GM06990 (cell line): ENCODE data around the gene ELK3.
A peak's percentile ranks its signal among the peaks of the same experiment; 100 is the strongest.

Experiments used
- DNase-seq: peaks from one replicate; pipeline ENCODE4 v3.0.0-alpha.2; 2011; ENCODE audit not compliant: insufficient read length; ENCODE audit errors: extremely low read depth
- H3K27me3 ChIP-seq: replicated peaks from 2 replicates; pipeline ENCODE4 v1.6.0; 2011; ENCODE audit warnings: low read length; ENCODE audit not compliant: control insufficient read depth, insufficient read depth
- H3K36me3 ChIP-seq: 2 replicates; pipeline ENCODE4 v1.5.1; 2011; ENCODE audit warnings: low read length; ENCODE audit not compliant: control insufficient read depth, insufficient read depth
- H3K4me3 ChIP-seq: replicated peaks from 2 replicates; pipeline ENCODE4 v1.5.1; 2011; ENCODE audit warnings: low read depth, mild to moderate bottlenecking, control low read depth, low read length
- CTCF ChIP-seq: IDR thresholded peaks from 2 replicates; pipeline ENCODE4 v1.5.1; 2011; ENCODE audit warnings: low read length, control low read depth, mild to moderate bottlenecking, inconsistent platforms; ENCODE audit not compliant: insufficient read depth, poor library complexity, severe bottlenecking

Gene ELK3

DNA sequence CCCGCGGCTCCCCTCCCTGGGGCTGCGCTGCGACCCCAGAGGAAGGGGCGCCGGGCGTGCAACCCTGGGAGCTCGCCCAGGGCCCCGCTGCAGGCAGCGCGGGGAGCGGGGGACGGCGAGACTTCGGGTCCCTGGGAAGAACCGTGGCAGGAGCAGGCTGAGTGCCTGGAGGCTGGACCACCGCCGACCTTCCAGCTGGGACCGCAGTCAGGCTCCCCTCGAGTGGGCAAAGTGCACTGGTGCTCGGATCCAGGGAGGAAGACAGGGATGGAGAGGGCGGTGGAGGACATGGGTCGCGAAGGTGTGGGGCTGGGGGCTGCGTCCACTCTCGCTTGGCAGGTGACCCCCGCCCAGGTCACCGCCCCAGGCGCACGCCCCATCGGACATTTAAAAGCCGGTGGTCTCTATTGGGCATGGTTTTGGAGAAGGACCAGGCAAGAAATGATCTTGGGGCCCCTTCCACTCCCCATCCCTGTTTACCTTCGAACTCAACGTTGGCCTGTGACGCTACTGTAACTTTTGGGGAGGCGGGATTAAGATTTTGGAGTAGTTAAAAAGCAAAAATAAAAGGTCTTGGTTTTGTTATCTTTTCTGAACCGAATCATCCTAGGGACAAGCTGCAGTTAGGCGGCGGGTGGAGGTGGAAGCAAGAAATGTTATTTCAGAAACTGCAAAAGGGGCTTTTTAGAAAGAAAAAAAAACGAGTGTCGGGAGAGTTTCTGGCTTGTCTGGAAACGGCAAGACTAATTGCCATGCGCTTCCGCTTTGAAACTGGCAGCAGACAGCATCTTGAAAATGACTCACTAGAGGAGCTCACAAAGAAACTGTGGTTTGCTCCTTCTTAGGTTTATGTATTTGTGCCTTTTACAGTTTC lies 1.0 kb downstream of the ELK3 start:
- H3K36me3 ChIP-seq = no peaks in the 10 kb centered on the region
- TF ChIP-seq CTCF = no peak
- DNase-seq = peak; percentile 57
- H3K4me3 ChIP-seq = peak overlapping the region; percentile 90
- no peaks in the 10 kb centered on the region for H3K27me3 ChIP-seq

DNA sequence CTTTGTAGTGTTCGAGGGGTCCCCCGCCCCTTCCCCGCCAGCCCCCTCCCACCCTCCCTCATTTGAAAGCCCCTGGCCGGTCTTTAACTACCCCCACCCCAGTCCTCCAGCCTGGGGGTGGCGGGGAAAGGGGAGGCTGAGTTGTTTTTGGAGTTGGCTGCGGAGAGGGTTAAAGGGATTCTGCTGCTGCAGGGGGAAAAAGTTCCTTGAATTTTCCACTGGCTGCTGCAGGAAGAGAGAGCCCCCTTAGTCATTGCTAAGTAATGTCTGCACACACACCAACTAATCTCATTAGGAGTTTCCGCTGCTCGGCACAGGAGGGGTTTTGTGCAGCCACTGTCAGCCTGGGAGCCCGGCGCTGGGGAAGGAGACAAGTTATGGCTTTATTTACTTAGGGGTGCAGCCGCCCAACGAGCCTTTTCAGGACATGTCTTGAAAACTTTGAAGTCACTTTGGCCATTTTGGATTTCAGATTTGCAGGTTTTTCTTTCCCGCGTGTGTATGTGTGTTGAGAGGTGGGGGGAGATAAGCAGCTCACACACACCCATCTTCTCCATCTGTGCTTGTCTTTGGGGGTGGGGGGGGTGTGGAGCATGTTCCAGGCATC lies 1.8 kb downstream of the ELK3 start:
- no peak for TF ChIP-seq CTCF
- no peak for DNase-seq
- Histone ChIP-seq H3K36me3 (no peaks in the 10 kb centered on the region), H3K27me3 (no peaks in the 10 kb centered on the region), H3K4me3 (peak overlapping the region; percentile 90)

GRCh38 chr12:96196781-96197180 lies 2.6 kb downstream of the ELK3 start:
- no peak for TF ChIP-seq CTCF
- H3K4me3 ChIP-seq = no peak overlapping the region
- H3K27me3 ChIP-seq = no peaks in the 10 kb centered on the region
- no peaks in the 10 kb centered on the region for H3K36me3 ChIP-seq
- no peak for DNase-seq

DNA sequence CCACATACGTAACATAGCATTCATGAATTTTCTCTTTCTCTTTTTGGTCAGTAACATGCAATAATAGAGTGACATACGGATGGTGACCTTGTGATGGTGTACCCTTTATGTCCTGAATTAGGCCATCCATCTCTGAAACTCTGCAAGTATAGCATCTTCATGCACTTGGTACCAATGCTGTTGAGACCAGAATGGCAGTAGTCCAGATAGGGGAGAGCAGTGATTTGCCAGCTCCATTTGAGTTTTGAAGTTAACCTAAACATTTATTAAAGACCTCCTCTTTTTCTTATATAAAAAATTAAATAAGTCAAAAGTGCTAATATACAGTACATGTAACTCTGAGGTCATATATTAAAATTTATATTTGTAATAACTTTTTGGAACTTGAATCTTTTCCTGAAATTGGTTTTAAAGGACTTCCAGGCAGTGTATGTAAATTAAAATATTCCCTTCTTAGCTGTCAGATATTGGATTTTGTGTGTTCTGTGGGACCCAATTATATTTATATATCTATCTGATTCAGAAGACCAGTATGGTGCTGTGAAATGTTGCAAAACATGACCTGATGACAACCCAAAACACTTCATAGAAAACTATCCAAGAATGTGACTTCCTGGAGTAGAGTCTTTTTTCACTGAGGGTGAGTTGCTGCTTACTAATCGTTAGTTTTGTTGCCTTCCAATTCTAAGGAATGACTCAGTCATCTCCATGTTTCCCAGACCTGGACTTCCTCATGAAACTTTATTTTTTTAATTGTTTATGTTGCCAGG lies 3.5 kb downstream of the ELK3 start:
- H3K36me3 ChIP-seq = no peaks in the 10 kb centered on the region
- H3K4me3 ChIP-seq = no peak overlapping the region
- DNase-seq = no peak
- no peaks in the 10 kb centered on the region for H3K27me3 ChIP-seq
- no peak for TF ChIP-seq CTCF

GRCh38 chr12:96198965-96199364 lies 4.8 kb downstream of the ELK3 start:
- Histone ChIP-seq H3K27me3 (no peaks in the 10 kb centered on the region), H3K4me3 (no peak overlapping the region), H3K36me3 (no peaks in the 10 kb centered on the region)
- peak; percentile 56 for DNase-seq
- no peak for TF ChIP-seq CTCF
